AG09309 (cell line): Measurements from ENCODE around the gene GLRX5.

Source experiments
- DNase-seq: peaks from one replicate; pipeline ENCODE4 v3.0.0-alpha.2; 2010; ENCODE audit warnings: low read depth
- H3K4me3 ChIP-seq: 2 replicates; pipeline ENCODE4 v1.5.1; 2011; ENCODE audit warnings: mild to moderate bottlenecking, low read depth, low read length, moderate library complexity; ENCODE audit not compliant: control insufficient read depth
- CTCF ChIP-seq: IDR thresholded peaks from 2 replicates; pipeline ENCODE4 v1.5.1; 2011; ENCODE audit warnings: mild to moderate bottlenecking, low read depth, low read length, inconsistent platforms; ENCODE audit not compliant: insufficient read depth, control insufficient read depth; ENCODE audit errors: missing control alignments

Gene GLRX5

DNA sequence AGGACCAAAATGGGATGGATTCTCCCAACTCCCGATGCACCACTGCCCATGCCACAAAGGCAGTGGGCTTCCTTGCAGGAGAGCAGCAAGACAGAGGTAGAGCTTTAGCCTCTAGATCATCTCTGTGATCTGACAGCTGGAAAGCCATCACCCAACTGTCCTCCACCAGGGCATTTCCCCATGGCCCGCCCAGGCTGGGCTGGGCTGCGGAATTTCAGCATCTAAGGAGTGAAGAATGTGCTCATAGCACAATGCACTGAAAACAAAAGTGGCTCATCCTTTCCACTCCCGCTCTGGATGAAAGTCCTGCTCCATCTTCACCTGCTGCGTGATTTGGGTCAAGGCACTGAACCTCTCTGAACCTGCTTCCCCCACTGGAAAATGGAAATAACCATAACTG, 24.0 kb upstream of the GLRX5 start:
- TF ChIP-seq CTCF: no peak
- no peak for DNase-seq
- H3K4me3 ChIP-seq: no peak overlapping the region

DNA sequence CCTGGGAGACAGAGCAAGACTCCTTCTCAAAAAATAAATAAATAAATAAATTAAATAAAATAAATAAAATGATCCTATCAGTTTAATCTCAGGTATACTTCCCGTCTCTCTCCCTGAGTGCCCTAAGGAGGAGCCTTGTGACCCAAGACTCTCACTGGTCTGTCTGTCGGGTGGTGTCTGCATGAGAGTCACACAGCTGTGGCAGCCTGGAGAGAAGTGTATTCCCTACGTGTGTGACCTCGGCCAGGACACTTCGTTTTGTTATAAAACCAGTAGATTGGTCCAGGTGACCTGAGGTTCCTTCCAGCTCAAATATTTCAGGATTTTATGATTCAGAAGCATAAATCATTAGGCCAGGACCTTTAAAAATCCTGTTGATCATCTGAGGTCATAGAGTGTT, 23.2 kb upstream of the GLRX5 start:
- TF ChIP-seq CTCF: no peak
- DNase-seq: no peak

DNA sequence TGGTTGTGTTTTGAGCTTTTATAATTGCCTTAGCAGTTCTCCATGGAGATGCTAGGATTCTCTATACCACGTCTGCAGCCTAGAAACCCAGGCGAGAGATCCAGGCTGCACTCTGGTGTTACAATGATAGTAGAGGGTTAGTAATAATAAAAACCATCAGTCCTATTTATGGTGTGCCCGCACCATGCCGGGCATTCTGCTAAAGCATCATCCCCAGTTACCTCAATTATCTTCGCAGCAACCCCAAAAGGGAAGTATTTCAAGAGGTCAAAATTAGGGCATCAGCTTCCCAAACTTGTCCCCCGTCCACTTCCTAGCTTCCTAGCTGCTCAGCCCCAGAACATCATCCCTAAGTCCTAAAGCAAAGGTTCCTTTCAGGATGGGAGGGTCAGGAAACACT, 21.6 kb upstream of the GLRX5 start:
- DNase-seq: no peak
- TF ChIP-seq CTCF: no peak
- no peak overlapping the region for H3K4me3 ChIP-seq

More for the DNA sequence above, 23.2 kb upstream of the GLRX5 start:
- H3K4me3 ChIP-seq: no peak overlapping the region

DNA sequence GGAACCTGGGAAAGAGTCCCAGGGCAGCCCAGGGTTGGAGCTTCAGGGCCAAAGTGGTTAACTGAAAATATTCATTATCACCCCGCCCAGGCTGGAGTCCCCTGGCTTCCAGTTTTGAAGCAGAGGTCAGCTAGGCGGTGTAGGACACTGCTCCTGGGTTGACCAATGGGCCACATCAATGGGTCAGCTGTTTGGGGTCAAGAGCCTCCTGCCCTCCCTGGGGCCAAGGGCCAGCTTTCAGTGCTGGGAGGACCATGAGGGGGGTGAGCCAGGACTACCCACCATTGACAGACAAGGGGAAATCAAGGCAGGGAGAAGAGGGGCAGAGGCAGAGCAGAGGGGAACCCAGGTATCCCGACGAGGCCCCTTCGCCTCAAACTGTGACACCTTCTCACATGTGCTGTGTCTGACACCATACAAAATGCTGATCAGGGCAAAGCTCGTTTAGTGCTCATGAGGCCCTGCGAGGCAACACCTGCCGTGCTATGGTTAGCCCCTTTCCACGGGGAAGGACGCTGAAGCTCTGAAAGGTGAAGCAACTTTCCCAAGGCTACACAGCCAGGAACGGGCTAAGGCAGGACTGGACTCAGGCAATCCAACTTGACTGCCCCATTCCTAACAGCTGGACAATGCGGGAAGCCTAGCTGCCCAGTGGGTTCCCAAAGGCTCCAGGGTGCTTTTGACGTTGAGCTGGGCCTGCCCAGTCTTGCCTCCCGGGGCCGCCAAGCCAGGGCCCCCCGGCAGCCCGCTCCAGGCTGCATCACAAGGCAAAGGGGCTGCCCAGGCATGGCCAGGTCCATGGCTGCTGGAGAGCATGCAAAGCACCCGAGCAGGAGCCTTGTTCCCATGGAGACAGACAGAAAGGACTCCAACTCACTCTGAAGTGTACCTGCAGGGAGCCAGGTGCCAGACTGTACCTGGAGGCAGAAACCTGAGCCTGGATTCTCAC, 20.4 kb upstream of the GLRX5 start:
- no peak overlapping the region; the same call in none of the 2 replicates for H3K4me3 ChIP-seq
- no peak for DNase-seq
- no peak for TF ChIP-seq CTCF

GRCh38 chr14:95515080-95515489, 19.8 kb upstream of the GLRX5 start:
- peak overlapping the region; percentile 38 for H3K4me3 ChIP-seq
- no peak for TF ChIP-seq CTCF
- no peak for DNase-seq

- no peak for DNase-seq
- peak; percentile 34 for TF ChIP-seq CTCF
- peak overlapping the region; percentile 38 for H3K4me3 ChIP-seq
Observed at GRCh38 chr14:95515596-95516552, 19.0 kb upstream of the GLRX5 start.
